Measurements from ENCODE around the gene BNIP3.

Gene BNIP3

GRCh38 chr10:131926253-131926652 is 55.5 kb downstream of the BNIP3 start:
- Histone ChIP-seq H3K4me3 (ENCODE audit: low read length) (no peak overlapping the region), H3K79me2 (ENCODE audit: control insufficient read depth, low read length) (peaks cover 100% of the 10 kb centered on the region), H3K27ac (ENCODE audit: low read depth, low read length) (no peak overlapping the region), H4K20me1 (ENCODE audit: control insufficient read depth, insufficient read depth, low read depth, low read length) (peaks cover 16% of the 10 kb centered on the region; the same call in 1 of the 2 replicates), H3K27me3 (ENCODE audit: control insufficient read depth, low read length) (no peaks in the 10 kb centered on the region), H3K9me3 (ENCODE audit: control insufficient read depth, insufficient read depth, low read length) (peaks cover 15% of the 10 kb centered on the region; the same call in 1 of the 2 replicates), H3F3A (ENCODE audit: control insufficient read depth, insufficient read depth) (no peaks in the 10 kb centered on the region), H3K36me3 (ENCODE audit: control insufficient read depth, low read length) (peaks cover 25% of the 10 kb centered on the region), H3K4me1 (ENCODE audit: control insufficient read depth, low read length) (peaks cover 5% of the 10 kb centered on the region), H3K9me2 (replicated peaks; ENCODE audit: control insufficient read depth, low read length) (no peaks in the 10 kb centered on the region), H3K4me2 (ENCODE audit: low read length) (no peak overlapping the region)
- TF ChIP-seq, protein P1, sequence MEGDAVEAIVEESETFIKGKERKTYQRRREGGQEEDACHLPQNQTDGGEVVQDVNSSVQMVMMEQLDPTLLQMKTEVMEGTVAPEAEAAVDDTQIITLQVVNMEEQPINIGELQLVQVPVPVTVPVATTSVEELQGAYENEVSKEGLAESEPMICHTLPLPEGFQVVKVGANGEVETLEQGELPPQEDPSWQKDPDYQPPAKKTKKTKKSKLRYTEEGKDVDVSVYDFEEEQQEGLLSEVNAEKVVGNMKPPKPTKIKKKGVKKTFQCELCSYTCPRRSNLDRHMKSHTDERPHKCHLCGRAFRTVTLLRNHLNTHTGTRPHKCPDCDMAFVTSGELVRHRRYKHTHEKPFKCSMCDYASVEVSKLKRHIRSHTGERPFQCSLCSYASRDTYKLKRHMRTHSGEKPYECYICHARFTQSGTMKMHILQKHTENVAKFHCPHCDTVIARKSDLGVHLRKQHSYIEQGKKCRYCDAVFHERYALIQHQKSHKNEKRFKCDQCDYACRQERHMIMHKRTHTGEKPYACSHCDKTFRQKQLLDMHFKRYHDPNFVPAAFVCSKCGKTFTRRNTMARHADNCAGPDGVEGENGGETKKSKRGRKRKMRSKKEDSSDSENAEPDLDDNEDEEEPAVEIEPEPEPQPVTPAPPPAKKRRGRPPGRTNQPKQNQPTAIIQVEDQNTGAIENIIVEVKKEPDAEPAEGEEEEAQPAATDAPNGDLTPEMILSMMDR (IDR thresholded peaks at IDR 0.05; ENCODE audit: low read depth, low read length, poor library complexity, severe bottlenecking): no peak
- TF ChIP-seq EZH2phosphoT487 (IDR thresholded peaks at IDR 0.05; ENCODE audit: borderline replicate concordance, low read length): no peak

DNA sequence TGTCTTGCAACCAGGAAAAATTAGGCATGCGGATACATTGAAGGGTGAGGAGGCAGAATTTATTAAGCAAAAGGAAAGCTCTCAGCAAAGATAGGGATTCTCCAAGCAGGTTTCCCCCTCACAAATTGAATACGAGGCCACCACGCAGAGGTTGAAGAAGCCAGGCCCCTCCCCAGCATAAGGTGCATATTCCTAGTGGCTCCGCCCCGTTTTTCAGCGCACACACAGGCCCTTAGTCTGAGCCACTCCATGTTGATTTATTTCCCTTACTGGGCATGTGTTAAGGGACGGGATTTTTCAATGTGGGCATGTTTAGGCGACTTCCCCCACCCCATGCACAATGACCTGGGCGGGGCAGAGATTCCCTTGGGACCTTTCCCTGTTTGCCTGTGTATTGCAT is 56.0 kb downstream of the BNIP3 start:
- no peaks in the 10 kb centered on the region for H3F3A ChIP-seq (ENCODE audit: control insufficient read depth, insufficient read depth)
- no peak for TF ChIP-seq EZH2phosphoT487 (IDR thresholded peaks at IDR 0.05; ENCODE audit: borderline replicate concordance, low read length)
- TF ChIP-seq, protein P1 (IDR thresholded peaks at IDR 0.05; ENCODE audit: low read depth, low read length, poor library complexity, severe bottlenecking): no peak
- no peaks in the 10 kb centered on the region for H3K27me3 ChIP-seq (ENCODE audit: control insufficient read depth, low read length)
- peaks cover 18% of the 10 kb centered on the region; the same call in 1 of the 2 replicates for H4K20me1 ChIP-seq (ENCODE audit: control insufficient read depth, insufficient read depth, low read depth, low read length)
- no peak overlapping the region for H3K4me2 ChIP-seq (ENCODE audit: low read length)
- no peak overlapping the region for H3K27ac ChIP-seq (ENCODE audit: low read depth, low read length)
- peaks cover 15% of the 10 kb centered on the region; the same call in 1 of the 2 replicates for H3K9me3 ChIP-seq (ENCODE audit: control insufficient read depth, insufficient read depth, low read length)
- no peak overlapping the region for H3K4me3 ChIP-seq (ENCODE audit: low read length)
- peaks cover 28% of the 10 kb centered on the region for H3K36me3 ChIP-seq (ENCODE audit: control insufficient read depth, low read length)
- H3K4me1 ChIP-seq (ENCODE audit: control insufficient read depth, low read length): peaks cover 11% of the 10 kb centered on the region
- peaks cover 100% of the 10 kb centered on the region for H3K79me2 ChIP-seq (ENCODE audit: control insufficient read depth, low read length)
- no peaks in the 10 kb centered on the region for H3K9me2 ChIP-seq (replicated peaks; ENCODE audit: control insufficient read depth, low read length)

- peaks cover 12% of the 10 kb centered on the region for H3K4me1 ChIP-seq (ENCODE audit: control insufficient read depth, low read length)
- no peaks in the 10 kb centered on the region for H3F3A ChIP-seq (ENCODE audit: control insufficient read depth, insufficient read depth)
- H3K9me3 ChIP-seq (ENCODE audit: control insufficient read depth, insufficient read depth, low read length): peaks cover 15% of the 10 kb centered on the region; the same call in 1 of the 2 replicates
- peaks cover 18% of the 10 kb centered on the region; the same call in 1 of the 2 replicates for H4K20me1 ChIP-seq (ENCODE audit: control insufficient read depth, insufficient read depth, low read depth, low read length)
- no peak overlapping the region for H3K27ac ChIP-seq (ENCODE audit: low read depth, low read length)
- H3K36me3 ChIP-seq (ENCODE audit: control insufficient read depth, low read length): peaks cover 28% of the 10 kb centered on the region
- H3K9me2 ChIP-seq (replicated peaks; ENCODE audit: control insufficient read depth, low read length): no peaks in the 10 kb centered on the region
- no peak for TF ChIP-seq EZH2phosphoT487 (IDR thresholded peaks at IDR 0.05; ENCODE audit: borderline replicate concordance, low read length)
- TF ChIP-seq, protein P1 (IDR thresholded peaks at IDR 0.05; ENCODE audit: low read depth, low read length, poor library complexity, severe bottlenecking): no peak
- H3K27me3 ChIP-seq (ENCODE audit: control insufficient read depth, low read length): no peaks in the 10 kb centered on the region
- H3K4me2 ChIP-seq (ENCODE audit: low read length): no peak overlapping the region
- H3K79me2 ChIP-seq (ENCODE audit: control insufficient read depth, low read length): peaks cover 100% of the 10 kb centered on the region
- no peak overlapping the region for H3K4me3 ChIP-seq (ENCODE audit: low read length)
Measured at GRCh38 chr10:131925011-131925649, 56.6 kb downstream of the BNIP3 start.

Measured in DOHH2 (cell line).